WTC11 (cell line): ENCODE measurements around the gene CRYZL1. TPM values are rescaled to one million over a fixed set of nuclear protein-coding genes. Genes with fewer than 3 reads are reported as not detected.

Experiments used
- ATAC-seq: fragments of 200-7000 bp; cut with Tn5 transposase; 2 replicates; pipeline ENCODE4 v1.10.0; 2021; ENCODE audit warnings: mild to moderate bottlenecking, moderate library complexity
- CTCF ChIA-PET: fragments of 300-600 bp; sonication (Branson Sonifier 250); formaldehyde crosslinking; loops from one replicate; lab custom pipeline; 2021; ENCODE audit warnings: antibody characterized with exemption; lab: Charles Lee
- POLR2A ChIA-PET: fragments of 350-600 bp; sonication (Branson Sonifier 250); formaldehyde crosslinking; loops from one replicate; lab custom pipeline; 2021; ENCODE audit warnings: antibody characterized with exemption; lab: Charles Lee
- DNase-seq: peaks from one replicate; pipeline ENCODE4 v3.0.0; 2021; ENCODE audit warnings: low spot score
- H3K27ac Mint-ChIP-seq: 2 replicates; pipeline ENCODE4 v1.8.0; 2021; ENCODE audit warnings: mixed read lengths
- H3K27me3 Mint-ChIP-seq: 2 replicates; pipeline ENCODE4 v1.8.0; 2021; ENCODE audit warnings: low read depth, mild to moderate bottlenecking, moderate library complexity, mixed read lengths
- H3K36me3 Mint-ChIP-seq: 2 replicates; pipeline ENCODE4 v1.8.0; 2021; ENCODE audit warnings: mixed read lengths
- H3K4me1 Mint-ChIP-seq: 2 replicates; pipeline ENCODE4 v1.8.0; 2022; ENCODE audit warnings: mixed read lengths
- H3K4me3 Mint-ChIP-seq: 2 replicates; pipeline ENCODE4 v1.8.0; 2021; ENCODE audit warnings: mild to moderate bottlenecking, moderate library complexity, mixed read lengths
- H3K9me3 Mint-ChIP-seq: 2 replicates; pipeline ENCODE4 v1.8.0; 2021; ENCODE audit warnings: mixed read lengths
- ATF6 ChIP-seq: sonication (generic); formaldehyde crosslinking; IDR thresholded peaks from 2 replicates; pipeline ENCODE4 v1.8.1; 2023; ENCODE audit warnings: mild to moderate bottlenecking, missing genetic modification reagents
- ELF4 ChIP-seq: sonication (generic); formaldehyde crosslinking; IDR thresholded peaks from 2 replicates; pipeline ENCODE4 v1.8.1; 2022; ENCODE audit warnings: low read depth, mild to moderate bottlenecking, moderate library complexity, missing genetic modification reagents
- FOXK1 ChIP-seq: sonication (generic); formaldehyde crosslinking; IDR thresholded peaks from 2 replicates; pipeline ENCODE4 v1.8.0; 2022; ENCODE audit warnings: mild to moderate bottlenecking, moderate library complexity, missing genetic modification reagents
- GABPB1 ChIP-seq: sonication (generic); formaldehyde crosslinking; IDR thresholded peaks from 2 replicates; pipeline ENCODE4 v1.8.1; 2023; ENCODE audit warnings: mild to moderate bottlenecking, missing genetic modification reagents
- GTF2I ChIP-seq: fragments of 250-450 bp; sonication (Bioruptor Pico); conservative IDR thresholded peaks from 2 replicates; pipeline ENCODE4 v1.4.0; 2021; ENCODE audit warnings: mild to moderate bottlenecking
- HMGA2 ChIP-seq: fragments of 250-450 bp; sonication (Bioruptor Pico); IDR thresholded peaks from 2 replicates; pipeline ENCODE4 v1.4.0; 2021; ENCODE audit warnings: mild to moderate bottlenecking, moderate library complexity
- HMGXB4 ChIP-seq: sonication (generic); formaldehyde crosslinking; IDR thresholded peaks from 2 replicates; pipeline ENCODE4 v1.8.1; 2023; ENCODE audit warnings: mild to moderate bottlenecking, moderate library complexity, missing genetic modification reagents
- JUN ChIP-seq: sonication (generic); formaldehyde crosslinking; IDR thresholded peaks from 2 replicates; pipeline ENCODE4 v1.8.0; 2023; ENCODE audit warnings: mild to moderate bottlenecking, missing genetic modification reagents
- MAX ChIP-seq: sonication (generic); formaldehyde crosslinking; IDR thresholded peaks from 2 replicates; pipeline ENCODE4 v1.8.0; 2022; ENCODE audit warnings: mild to moderate bottlenecking, missing genetic modification reagents
- NFYB ChIP-seq: sonication (generic); formaldehyde crosslinking; conservative IDR thresholded peaks from 2 replicates; pipeline ENCODE4 v1.8.0; 2022; ENCODE audit warnings: low read depth, missing genetic modification reagents
- RELA ChIP-seq: sonication (generic); formaldehyde crosslinking; IDR thresholded peaks from 2 replicates; pipeline ENCODE4 v1.8.1; 2022; ENCODE audit warnings: missing genetic modification reagents, mild to moderate bottlenecking, borderline replicate concordance
- SMAD3 ChIP-seq: sonication (generic); formaldehyde crosslinking; IDR thresholded peaks from 2 replicates; pipeline ENCODE4 v1.8.0; 2022; ENCODE audit warnings: missing genetic modification reagents, mild to moderate bottlenecking, borderline replicate concordance
- SP1 ChIP-seq: sonication (generic); formaldehyde crosslinking; conservative IDR thresholded peaks from 2 replicates; pipeline ENCODE4 v1.8.1; 2022; ENCODE audit warnings: missing genetic modification reagents
- ZNF219 ChIP-seq: sonication (generic); formaldehyde crosslinking; IDR thresholded peaks from 2 replicates; pipeline ENCODE4 v1.8.0; 2023; ENCODE audit warnings: missing genetic modification reagents, mild to moderate bottlenecking, borderline replicate concordance
- ZNF416 ChIP-seq: fragments of 250-450 bp; sonication (Bioruptor Pico); IDR thresholded peaks from 2 replicates; pipeline ENCODE4 v1.9.0; 2021; ENCODE audit warnings: mild to moderate bottlenecking, inconsistent platforms
- ZNF532 ChIP-seq: fragments of 250-450 bp; sonication (Bioruptor Pico); IDR thresholded peaks from 2 replicates; pipeline ENCODE4 v1.9.0; 2021; ENCODE audit warnings: mild to moderate bottlenecking, borderline replicate concordance
- total RNA-seq: library from RNA; stranded (reverse); gene quantifications from 3 replicates; pipeline ENCODE4 v1.2.3, GENCODE V29; 2021
- TF ChIP-seq, protein P1 (sequence below): sonication (generic); formaldehyde crosslinking; IDR thresholded peaks from 2 replicates; pipeline ENCODE4 v1.8.1; 2023; ENCODE audit warnings: mild to moderate bottlenecking, missing genetic modification reagents, moderate library complexity
- TF ChIP-seq, protein P2 (sequence below): fragments of 250-450 bp; sonication (Bioruptor Pico); IDR thresholded peaks from 2 replicates; pipeline ENCODE4 v2.1.2; 2022; ENCODE audit warnings: mild to moderate bottlenecking, moderate library complexity
- TF ChIP-seq, protein P3 (sequence below): sonication (generic); formaldehyde crosslinking; IDR thresholded peaks from 2 replicates; pipeline ENCODE4 v1.8.1; 2022; ENCODE audit warnings: mild to moderate bottlenecking, moderate library complexity, missing genetic modification reagents
- TF ChIP-seq, protein P4 (sequence below): fragments of 200-600 bp; IDR thresholded peaks from 2 replicates; pipeline ENCODE4 v1.8.0; 2022; ENCODE audit warnings: antibody characterized with exemption
- TF ChIP-seq, protein P5 (sequence below): sonication (generic); formaldehyde crosslinking; IDR thresholded peaks from 2 replicates; pipeline ENCODE4 v1.8.0; 2022; ENCODE audit warnings: mild to moderate bottlenecking, missing genetic modification reagents

CRYZL1 gene
- total RNA-seq, 1 experiment from 2014 or later: 21.9 TPM

- ChIA-PET POLR2A (interaction anchor here (0.6 to 1.0 kb wide), 5 partner anchors 9 to 606 kb away, joined by 3 to 4 read pairs (median 3); partner anchors contain the start of gene DONSON), CTCF (interaction anchor here (1.0 to 1.1 kb wide), 2 partner anchors 63 kb away, joined by 3 read pairs; partner anchors contain the start of gene TMEM50B)
- Mint-ChIP-seq H3K9me3 (no peaks in the 10 kb centered on the region), H3K27ac (peak within 1 kb of the TSS; percentile 100), H3K27me3 (no peaks in the 10 kb centered on the region), H3K36me3 (peaks cover 38% of the 10 kb centered on the region), H3K4me3 (peak within 1 kb of the TSS; percentile 99), H3K4me1 (peaks cover 22% of the 10 kb centered on the region)
- ATAC-seq (peak; percentile 96), DNase-seq (peak; percentile 98)
- TF ChIP-seq ZNF416 (no peak), RELA (no peak), JUN (CRISPR knock-in tag) (no peak), HMGXB4 (peak; percentile 45; the same call in 1 of the 2 replicates), GABPB1 (CRISPR knock-in tag) (peak; percentile 71; the same call in 1 of the 2 replicates), MAX (CRISPR knock-in tag) (peak; percentile 81), FOXK1 (CRISPR knock-in tag) (peak; percentile 54), NFYB (CRISPR knock-in tag) (peak; percentile 95), SP1 (CRISPR knock-in tag) (peak; percentile 60; the same call in 1 of the 2 replicates), ZNF532 (CRISPR knock-in tag) (no peak), ATF6 (CRISPR knock-in tag) (no peak), SMAD3 (CRISPR knock-in tag) (no peak), ZNF219 (CRISPR knock-in tag) (no peak), ELF4 (CRISPR knock-in tag) (no peak; the same call in 1 of the 2 replicates), GTF2I (CRISPR knock-in tag) (no peak), HMGA2 (CRISPR knock-in tag) (no peak)
- TF ChIP-seq, protein P1, sequence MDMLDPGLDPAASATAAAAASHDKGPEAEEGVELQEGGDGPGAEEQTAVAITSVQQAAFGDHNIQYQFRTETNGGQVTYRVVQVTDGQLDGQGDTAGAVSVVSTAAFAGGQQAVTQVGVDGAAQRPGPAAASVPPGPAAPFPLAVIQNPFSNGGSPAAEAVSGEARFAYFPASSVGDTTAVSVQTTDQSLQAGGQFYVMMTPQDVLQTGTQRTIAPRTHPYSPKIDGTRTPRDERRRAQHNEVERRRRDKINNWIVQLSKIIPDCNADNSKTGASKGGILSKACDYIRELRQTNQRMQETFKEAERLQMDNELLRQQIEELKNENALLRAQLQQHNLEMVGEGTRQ (CRISPR knock-in tag): no peak
- TF ChIP-seq, protein P2, sequence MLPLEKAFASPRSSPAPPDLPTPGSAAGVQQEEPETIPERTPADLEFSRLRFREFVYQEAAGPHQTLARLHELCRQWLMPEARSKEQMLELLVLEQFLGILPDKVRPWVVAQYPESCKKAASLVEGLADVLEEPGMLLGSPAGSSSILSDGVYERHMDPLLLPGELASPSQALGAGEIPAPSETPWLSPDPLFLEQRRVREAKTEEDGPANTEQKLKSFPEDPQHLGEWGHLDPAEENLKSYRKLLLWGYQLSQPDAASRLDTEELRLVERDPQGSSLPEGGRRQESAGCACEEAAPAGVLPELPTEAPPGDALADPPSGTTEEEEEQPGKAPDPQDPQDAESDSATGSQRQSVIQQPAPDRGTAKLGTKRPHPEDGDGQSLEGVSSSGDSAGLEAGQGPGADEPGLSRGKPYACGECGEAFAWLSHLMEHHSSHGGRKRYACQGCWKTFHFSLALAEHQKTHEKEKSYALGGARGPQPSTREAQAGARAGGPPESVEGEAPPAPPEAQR (CRISPR knock-in tag): no peak
- TF ChIP-seq, protein P3, sequence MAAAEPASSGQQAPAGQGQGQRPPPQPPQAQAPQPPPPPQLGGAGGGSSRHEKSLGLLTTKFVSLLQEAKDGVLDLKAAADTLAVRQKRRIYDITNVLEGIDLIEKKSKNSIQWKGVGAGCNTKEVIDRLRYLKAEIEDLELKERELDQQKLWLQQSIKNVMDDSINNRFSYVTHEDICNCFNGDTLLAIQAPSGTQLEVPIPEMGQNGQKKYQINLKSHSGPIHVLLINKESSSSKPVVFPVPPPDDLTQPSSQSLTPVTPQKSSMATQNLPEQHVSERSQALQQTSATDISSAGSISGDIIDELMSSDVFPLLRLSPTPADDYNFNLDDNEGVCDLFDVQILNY (CRISPR knock-in tag): peak; percentile 38; the same call in 1 of the 2 replicates
- TF ChIP-seq, protein P4, sequence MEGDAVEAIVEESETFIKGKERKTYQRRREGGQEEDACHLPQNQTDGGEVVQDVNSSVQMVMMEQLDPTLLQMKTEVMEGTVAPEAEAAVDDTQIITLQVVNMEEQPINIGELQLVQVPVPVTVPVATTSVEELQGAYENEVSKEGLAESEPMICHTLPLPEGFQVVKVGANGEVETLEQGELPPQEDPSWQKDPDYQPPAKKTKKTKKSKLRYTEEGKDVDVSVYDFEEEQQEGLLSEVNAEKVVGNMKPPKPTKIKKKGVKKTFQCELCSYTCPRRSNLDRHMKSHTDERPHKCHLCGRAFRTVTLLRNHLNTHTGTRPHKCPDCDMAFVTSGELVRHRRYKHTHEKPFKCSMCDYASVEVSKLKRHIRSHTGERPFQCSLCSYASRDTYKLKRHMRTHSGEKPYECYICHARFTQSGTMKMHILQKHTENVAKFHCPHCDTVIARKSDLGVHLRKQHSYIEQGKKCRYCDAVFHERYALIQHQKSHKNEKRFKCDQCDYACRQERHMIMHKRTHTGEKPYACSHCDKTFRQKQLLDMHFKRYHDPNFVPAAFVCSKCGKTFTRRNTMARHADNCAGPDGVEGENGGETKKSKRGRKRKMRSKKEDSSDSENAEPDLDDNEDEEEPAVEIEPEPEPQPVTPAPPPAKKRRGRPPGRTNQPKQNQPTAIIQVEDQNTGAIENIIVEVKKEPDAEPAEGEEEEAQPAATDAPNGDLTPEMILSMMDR: no peak
- TF ChIP-seq, protein P5, sequence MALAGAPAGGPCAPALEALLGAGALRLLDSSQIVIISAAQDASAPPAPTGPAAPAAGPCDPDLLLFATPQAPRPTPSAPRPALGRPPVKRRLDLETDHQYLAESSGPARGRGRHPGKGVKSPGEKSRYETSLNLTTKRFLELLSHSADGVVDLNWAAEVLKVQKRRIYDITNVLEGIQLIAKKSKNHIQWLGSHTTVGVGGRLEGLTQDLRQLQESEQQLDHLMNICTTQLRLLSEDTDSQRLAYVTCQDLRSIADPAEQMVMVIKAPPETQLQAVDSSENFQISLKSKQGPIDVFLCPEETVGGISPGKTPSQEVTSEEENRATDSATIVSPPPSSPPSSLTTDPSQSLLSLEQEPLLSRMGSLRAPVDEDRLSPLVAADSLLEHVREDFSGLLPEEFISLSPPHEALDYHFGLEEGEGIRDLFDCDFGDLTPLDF (CRISPR knock-in tag): no peak
These were observed 98.7 kb downstream of the CRYZL1 start, which contains the start of gene SON for GRCh38 chr21:33542640-33543504. TSS of gene SON (plus strand) at chr21:33543038. CDS start at chr21:33543093, 55 bp downstream.
